ENCODE results near the gene SASS6.

Gene SASS6

GRCh38 chr1:100162881-100163280, 30.2 kb upstream of the SASS6 start:
- TF ChIP-seq CTCF (conservative IDR thresholded peaks at IDR 0.05) = no peak

GRCh38 chr1:100152271-100152670, 19.5 kb upstream of the SASS6 start:
- no peak for TF ChIP-seq CTCF (conservative IDR thresholded peaks at IDR 0.05)
- no peak overlapping the region for H3K27ac ChIP-seq

More at GRCh38 chr1:100162881-100163280, 30.2 kb upstream of the SASS6 start:
- no peak overlapping the region for H3K27ac ChIP-seq

- no peak overlapping the region for H3K27ac ChIP-seq
- no peak for TF ChIP-seq CTCF (conservative IDR thresholded peaks at IDR 0.05)
Observed at GRCh38 chr1:100151679-100152078, 18.9 kb upstream of the SASS6 start.

- H3K27ac ChIP-seq = no peak overlapping the region
- no peak for TF ChIP-seq CTCF (conservative IDR thresholded peaks at IDR 0.05)
Observed at GRCh38 chr1:100147875-100148274, 15.1 kb upstream of the SASS6 start.

GRCh38 chr1:100146958-100147357, 14.2 kb upstream of the SASS6 start:
- TF ChIP-seq CTCF (conservative IDR thresholded peaks at IDR 0.05) = no peak
- H3K27ac ChIP-seq = no peak overlapping the region

- H3K27ac ChIP-seq = no peak overlapping the region
- no peak for TF ChIP-seq CTCF (conservative IDR thresholded peaks at IDR 0.05)
Observed at GRCh38 chr1:100145116-100145515, 12.4 kb upstream of the SASS6 start.

- no peak for TF ChIP-seq CTCF (conservative IDR thresholded peaks at IDR 0.05)
- H3K27ac ChIP-seq = no peak overlapping the region
Observed at GRCh38 chr1:100142343-100142742, 9.6 kb upstream of the SASS6 start.

GRCh38 chr1:100141192-100141591, 8.5 kb upstream of the SASS6 start:
- no peak for TF ChIP-seq CTCF (conservative IDR thresholded peaks at IDR 0.05)
- H3K27ac ChIP-seq = no peak overlapping the region

Measured in VCaP (cell line).